ENCODE results near the gene MB21D2.

Gene MB21D2

DNA sequence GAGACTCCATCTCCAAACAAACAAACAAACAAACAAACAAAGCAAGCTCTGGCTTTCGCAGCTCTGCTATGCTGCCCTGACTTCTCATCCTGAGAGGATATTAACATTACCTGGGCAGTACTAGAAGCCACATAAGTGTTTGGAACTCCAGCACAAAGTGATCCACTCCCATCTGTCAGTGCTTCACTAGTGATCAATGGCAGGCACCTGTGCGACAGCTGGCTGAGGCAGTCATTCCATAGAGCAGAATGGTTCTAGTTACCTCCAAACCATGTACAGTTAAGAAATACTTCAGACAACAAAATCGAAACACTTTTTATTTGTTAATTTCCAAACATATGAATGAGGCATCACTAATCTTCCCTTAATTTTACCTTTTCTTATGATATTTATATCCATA lies 2.8 kb upstream of the MB21D2 start:
- FAIRE-seq = no peak

DNA sequence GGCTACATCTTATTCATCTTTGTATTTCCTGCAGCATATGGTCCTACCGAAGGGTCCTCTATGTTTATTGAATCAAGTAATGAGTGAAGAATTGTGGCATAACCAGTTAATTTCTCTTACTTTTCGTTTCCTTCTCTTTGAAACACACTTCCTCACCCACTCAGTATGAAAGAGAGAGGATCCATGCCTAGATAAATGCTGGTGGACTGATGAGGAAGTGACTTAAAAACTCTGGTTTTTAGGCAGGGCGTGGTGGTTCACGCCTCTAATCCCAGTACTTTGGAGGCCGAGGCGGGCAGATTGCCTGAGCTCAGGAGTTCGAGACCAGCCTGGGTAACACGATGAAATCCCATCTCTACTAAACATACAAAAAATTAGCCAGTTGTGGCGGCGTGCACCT lies 2.2 kb upstream of the MB21D2 start:
- FAIRE-seq = no peak

DNA sequence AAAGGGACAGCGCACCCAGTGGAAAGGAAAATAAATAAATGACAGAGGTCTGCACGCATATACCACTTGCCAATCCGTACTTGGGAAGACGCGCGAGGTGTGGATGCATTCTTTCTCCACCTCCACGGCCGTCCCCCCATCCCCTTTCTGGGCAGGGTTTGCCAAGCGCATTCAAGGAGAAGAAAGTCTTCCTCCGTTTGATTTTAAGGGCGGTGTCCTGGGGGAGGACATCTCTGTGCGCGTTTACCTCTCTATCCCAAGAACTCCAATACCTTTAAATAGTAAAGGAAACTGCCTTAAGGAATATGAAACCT lies 576 bp upstream of the MB21D2 start:
- FAIRE-seq = no peak

DNA sequence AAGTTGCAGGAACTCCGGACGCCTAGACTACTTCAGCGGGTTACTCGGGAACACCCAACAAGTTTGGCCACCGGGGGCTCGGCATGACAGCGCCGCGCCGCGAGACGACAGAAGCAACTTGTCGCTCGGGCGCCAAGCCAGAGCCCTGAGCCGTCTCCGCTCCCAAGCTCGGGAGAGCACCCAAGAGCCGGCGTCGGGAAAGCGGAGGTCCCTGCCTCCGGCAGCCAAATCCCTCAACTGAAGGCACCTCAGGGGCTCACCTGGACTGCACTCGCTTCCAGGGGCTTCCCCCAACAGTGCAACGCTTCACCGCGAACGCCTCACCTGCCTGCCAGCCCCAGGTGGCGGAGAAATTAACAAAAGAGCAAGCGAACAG lies 640 bp downstream of the MB21D2 start:
- FAIRE-seq = no peak

DNA sequence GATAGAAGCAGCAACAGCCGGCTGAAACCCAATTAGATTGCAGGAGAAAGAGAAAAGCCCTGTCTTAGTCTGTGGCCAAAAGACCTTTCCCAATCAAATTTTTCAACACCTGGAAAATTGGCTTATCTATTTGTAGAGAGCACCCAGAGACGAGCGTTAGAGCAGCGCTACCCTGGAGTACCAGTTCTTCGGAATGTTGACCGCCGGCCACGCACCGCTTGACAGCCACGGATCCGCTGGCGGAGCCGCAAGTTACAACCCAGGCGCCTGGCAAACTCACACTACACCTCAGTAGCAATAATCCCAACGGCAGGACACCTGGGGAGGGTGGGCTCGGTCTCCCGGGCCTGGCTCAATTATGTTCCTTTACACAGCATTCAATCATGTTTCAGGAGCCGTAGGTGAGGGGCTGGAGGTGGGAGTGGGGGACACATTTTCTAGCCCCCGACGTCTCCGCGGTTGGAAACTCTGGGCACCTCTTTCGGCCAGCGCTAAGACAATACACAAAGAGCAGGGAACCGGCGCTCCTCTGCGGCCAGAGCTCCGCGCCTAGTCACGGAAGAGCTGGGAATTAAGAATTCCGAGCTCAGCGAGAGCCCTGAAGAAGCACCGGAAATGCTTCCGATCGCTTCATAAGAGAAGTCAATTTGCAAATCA lies 1.2 kb downstream of the MB21D2 start:
- no peak for FAIRE-seq

DNA sequence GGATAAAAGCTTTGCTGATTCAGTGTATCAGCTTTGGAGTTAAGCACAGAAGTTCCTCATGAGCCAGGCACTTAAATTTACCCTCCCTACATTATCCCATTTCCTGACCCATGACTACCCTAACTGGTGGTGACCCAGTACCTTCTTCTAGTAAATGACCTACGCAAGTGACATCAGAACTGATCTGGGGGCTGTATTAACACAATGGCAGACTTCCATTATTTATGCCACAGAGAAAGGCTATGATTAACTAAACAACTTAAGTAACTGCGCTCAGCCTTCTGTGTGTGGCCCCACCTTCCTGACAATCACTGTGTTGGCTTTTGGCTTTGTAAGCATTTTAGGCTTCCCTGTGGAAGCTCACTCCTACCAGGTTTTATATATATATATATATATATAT lies 1.9 kb downstream of the MB21D2 start:
- FAIRE-seq = no peak

DNA sequence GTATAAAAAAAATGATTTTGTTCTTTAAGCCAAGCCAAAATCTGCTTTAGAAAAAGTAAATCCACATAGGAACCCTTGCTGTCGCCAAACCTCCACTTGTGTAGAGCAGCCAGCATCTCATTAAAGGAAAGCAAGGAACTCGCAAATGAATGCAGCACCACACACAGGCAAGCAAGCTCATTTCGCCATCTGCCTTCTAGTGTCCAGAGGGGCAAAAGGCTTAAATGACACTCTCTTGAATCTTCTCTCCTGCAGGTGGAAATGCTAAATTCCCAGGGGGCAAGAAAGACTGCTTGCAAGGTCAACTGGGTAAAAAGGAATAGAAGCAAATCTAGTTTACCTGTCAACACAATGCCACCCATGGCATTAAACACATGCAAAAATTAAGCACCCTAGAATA lies 2.4 kb downstream of the MB21D2 start:
- no peak for FAIRE-seq

DNA sequence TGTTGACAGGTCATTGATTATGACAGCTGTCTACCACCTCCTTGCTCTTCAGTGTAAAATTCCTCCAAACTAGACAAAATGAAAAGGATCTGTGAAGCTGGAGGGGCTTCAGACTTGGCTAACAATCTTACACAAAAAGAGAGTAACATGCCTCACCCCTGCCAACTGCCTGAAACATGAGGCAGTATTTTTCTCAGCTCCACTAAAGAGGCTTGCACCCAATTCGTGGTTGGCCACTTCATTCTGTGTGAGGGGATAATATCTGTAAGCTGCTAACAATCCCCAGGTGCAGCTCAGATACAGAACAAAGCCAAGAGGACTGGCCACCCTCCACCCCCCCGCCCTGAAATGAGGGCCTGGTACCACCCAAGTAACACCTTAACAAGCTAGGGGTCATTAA lies 2.8 kb downstream of the MB21D2 start:
- FAIRE-seq = no peak

DNA sequence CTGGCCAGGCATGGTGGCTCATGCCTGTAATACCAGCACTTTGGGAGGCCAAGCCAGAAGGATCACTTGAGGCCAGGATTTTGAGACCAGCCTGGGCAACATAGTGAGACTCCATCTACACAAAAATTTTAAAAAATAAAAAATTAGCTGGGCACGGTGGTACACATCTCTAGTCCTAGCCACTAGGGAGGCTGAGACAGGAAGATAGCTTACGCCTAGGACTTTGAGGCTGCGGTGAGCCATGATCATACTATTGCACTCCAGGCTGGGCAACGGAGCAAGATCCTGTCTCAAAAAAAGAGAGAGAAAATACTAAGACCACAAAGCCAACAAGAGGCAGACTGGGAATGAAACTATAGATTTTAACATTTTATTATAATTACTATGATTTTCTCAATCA lies 4.1 kb downstream of the MB21D2 start:
- FAIRE-seq = no peak

DNA sequence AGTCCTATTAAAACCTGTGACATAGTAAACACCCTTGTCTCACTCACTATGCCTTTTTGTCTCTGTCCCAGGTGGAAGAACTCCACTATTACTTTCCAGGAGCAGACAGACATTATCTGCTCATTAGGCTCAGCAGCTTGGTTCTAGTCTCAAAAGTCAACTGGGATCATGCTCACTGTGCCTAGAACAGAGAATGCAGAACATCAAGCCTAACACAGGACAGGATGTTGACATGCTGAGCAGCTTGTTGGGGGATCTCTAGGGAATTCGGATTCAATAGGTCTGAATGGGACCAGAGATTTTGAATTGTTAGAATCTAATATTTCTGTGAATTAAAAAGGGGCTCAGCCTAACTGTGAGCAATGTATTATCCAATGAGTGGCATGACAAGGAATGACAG lies 6.4 kb downstream of the MB21D2 start:
- no peak for FAIRE-seq

DNA sequence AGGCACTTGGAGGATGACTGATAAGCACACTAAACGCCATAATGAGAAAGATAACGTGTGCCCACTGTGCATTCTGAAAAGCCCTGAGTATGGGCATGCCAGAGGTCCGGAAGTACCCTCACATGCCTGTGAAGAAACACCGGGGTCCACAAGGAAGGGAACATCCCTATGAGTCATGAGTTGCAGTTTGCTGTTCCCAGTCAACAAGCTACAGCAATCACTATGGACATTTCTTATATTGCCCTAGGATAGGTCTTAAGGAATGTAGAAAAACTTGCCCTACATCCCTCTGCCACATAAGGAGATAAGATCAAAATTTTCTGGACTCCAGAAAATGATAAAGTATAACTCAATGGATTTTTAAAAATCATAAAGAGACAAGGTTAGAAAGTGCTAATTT lies 9.9 kb downstream of the MB21D2 start:
- no peak for FAIRE-seq

DNA sequence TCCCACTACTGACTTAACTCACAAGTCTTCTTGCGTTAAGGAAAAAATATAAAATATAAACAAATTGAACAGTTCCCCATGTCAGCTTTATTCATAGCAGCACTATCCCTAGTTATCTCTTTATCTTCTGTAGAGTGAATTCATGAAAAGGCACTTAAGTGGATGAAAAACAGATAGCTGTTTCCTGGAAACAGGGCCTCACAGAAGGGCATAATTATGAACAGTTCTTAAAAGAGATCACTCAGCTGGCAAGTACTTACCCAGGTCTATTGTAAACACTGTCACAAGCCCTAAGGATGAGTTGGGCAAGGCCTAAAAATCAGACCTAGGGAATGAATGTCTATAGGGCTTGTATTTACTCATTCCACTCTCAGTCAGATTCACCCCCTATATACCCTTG lies 10.7 kb downstream of the MB21D2 start:
- FAIRE-seq = no peak

DNA sequence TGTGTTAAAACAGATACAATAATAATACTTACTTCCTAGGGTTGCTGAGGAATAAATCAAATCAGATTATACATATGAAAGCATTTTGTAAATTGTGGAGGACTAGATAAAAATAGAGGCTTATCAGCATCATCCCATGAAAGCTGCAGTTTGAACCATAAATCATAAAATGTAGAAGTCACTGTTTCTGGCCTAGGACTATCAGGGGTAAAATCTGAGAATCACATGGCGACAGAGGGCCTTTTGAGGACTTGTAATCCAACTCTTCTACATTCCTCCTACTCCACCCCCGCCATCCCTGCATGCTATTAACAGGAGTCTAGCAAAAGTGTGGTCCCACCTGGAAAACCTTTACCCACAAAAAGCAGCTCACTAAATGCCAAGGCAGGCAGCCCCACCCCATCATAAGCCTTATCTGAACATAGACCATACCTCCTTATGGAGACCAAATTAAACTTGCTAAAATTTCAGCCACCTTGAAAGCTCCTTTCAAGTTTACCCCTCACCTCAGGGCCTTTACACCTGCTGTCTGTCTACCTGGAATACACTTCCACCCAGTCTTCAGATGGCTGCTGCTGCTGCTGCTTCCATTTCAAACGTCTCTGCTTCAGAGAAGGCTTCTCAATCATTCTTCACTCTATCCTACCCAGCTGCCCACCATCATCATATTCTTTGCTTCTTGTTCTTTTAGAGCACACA lies 11.5 kb downstream of the MB21D2 start:
- FAIRE-seq = no peak

DNA sequence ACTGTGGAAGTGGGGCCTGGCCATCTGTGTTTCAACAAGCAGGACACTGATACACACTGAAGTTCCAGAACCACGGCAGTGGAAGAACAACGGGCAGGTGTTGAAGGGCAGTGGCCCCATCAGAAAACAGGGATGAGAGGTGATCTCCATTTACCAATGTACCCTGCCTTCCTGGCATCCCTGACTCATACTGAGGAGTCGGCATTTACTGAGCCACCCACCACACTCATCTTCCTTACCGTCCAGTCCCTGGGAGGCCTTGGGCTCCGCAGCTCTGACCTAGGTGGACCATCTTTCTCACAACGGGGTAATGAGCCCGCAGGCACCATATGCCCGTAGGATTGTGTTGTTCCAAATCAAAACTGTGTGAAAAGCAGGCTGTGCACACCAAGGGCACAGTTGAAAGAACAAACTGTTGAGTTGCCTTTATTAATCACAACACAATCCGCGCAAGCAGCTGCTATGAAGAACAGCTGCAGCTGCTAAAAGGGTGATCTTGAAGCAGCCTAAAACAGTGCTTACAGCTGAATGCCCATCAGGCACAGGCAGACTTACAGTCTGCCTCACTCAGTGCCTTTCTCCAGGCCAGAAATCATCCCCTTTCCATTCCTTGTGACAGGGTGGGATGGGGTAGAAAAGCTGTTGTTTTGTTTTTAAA lies 12.9 kb downstream of the MB21D2 start:
- FAIRE-seq = no peak

DNA sequence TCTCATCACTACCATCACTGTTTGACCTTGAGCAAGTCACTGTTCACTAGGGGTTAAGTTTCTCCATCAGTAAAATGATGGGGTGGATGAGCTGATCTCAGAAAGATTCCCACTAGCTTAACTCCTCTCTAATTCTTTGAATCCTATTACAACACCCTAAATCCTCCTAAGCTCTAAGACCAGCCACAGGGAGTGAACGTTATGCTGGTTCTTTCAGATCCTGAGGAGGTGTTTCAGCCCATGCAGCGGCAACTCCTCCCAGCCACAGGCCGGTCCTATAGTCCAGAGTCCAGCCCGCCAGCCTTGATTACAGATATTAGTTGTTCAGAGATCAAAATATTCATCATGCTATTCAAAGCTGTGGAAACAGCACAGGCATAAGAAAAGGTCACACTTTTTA lies 15.1 kb downstream of the MB21D2 start:
- no peak for FAIRE-seq

DNA sequence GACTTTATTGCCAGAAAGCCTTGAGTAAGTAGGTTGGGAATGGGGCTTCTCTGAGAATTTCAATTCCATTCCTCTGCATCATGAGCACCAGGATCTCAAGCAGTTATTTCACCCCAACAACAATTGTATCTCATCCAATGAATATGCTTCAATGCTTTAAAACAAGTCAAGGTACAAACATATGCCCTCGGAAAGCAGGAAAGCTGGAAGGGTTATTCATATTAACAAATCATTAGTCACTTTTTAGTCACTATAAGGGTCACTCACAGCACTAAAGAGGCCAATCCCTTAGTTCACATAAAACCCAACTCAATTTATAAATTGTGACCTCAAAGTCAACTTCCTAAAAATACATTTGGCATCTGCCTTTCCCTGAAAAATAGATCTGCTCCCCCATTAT lies 16.2 kb downstream of the MB21D2 start:
- FAIRE-seq = no peak

DNA sequence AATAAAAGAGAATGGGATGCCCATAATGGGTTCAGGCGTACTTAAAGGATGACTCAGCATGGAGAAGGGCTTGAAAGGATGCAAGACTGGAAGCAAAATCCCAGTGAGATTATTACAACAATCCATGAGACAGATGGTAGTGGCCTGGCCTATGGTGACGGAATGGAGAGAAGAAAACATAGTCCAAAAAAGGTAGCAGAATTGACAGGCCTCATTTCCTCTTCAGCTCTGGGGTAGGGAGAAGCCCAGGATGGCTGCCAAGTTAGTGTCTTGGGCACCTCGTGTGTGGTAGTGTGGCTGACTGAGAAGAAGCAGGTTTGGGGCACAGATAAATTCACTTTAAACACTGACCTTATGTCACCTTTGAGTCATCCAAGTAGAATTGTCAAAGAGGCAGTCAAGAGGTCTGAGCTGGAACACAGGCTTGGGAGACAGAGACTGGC lies 18.1 kb downstream of the MB21D2 start:
- no peak for FAIRE-seq

DNA sequence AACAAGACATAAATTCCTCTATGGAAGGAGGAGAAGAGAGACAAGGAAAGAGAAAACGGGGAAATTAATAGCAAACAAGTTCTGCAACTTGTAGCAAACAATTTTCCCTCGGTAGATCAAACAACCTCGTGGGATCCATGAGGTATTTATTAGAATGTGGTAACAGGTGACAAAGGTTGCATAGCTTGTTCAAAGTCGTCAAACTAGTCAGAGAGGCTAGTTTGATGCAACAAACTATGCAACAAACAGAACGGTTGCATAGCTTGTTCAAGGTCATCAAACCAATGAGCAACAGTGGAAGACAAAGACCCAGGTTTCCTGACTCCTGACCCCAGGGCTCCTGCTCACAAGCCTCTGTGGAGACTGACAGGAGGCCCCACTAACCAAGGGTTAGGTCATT lies 20.7 kb downstream of the MB21D2 start:
- FAIRE-seq = no peak

DNA sequence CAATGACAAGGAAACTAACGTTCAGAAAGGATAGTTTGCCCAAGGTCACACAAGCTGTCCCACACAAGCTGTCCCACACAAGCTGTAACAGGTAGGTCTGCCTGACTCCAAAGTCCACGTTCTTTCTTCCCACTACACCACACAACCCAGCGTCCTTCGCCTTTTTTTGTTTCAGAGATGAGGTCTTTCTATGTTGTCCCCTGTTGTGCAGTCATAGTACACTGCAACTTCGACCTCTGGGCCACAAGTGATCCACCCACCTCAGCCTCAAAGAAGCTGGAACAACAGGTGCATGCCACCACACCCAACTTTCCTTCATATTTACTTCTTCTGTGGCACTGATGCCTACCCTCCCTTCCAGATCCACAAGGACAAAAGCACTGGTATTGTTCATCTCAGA lies 21.4 kb downstream of the MB21D2 start:
- FAIRE-seq = no peak

DNA sequence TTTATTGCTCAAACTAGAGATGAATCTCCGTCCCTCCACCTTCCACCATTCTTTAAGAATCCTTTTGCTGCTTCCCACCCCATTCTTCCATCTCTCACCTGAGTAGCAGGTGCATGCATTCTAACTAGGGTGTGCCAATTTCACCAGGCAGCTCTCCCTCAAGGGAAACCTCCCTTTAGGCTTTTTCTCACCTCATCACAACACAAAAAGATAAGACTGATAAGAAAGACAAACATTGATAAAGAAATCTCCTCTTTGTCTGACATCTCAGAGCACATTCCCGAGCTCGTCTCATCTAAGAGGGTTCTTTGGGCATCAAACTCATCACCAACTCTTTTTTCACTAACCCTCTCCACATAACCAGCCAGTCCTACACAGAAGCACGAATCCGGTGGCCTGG lies 23.0 kb downstream of the MB21D2 start:
- no peak for FAIRE-seq

DNA sequence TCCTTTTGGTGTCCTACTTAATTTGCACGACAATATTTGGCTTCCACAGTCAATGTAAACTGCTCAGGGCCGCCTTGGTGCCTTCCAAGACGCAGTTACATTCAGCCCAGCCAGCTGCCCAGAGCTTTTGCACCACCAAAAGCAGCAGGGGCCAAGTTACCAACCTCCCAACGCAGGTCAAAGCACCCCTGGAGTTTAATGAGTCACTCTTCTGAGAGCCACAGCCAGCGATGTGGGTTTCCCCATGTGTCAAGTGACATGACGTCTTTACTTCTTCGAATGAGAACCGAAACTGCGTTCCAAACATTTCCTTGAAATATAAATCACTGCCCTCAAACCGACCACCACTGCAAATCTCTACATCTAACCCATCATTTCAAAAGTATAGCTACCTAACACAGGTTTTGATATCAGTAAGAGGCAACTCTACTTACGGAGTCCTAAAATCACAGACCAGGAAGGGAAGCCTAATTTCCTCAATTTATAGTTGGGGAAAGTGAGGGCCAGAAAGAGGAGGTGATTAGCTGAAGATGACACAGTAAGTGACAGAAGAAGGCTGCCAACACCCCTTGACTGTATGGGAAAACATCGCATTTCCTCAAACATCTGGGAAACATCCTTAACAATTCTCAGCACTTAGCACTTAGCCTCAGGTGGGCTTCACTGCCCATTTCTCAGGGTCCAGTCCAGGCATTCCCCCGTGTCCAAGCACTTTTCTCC lies 24.5 kb downstream of the MB21D2 start:
- FAIRE-seq = no peak

DNA sequence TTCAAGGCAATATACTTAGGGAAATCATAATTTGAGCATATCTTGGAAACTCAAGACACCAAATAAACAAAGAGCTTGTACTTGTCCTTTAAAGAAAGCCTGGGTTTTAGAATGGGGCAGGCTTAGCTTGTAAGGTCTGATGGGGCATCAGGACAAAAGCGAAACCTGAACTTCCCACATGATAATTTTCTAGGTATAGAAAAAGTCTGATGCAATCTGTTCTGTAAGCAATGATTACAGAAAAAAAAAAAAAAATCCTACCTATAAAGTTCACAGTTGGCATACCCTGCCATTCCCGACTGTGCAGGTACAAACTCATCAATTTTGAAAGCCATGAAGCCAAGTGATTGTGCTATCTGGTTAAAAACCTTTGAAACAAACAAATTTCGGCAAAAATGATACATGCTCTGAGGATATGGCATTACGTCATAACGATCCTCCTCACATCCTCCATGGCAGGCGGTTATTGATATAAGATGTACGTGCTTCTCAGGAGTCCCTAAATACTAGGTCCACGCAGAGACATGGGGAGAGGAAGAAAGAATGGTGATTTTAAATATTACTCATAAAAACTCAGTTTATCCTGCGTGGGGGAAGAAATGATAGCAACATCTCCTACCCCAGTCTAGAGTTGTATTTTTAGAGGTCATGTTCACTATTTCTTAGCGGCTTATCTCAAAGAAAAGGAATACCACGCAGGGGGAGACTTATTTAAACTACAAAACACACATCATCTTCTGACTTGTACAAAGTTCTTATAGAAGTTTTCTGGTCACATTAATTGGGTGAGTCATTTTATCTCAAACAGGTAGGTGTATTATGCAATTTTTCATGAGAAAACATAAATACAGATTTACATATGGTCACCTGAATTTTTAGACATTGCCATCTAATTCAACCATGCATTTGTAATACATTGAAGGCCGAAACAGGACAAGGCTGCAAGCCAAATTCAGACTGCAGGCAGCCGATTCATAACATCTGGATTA lies 27.0 kb downstream of the MB21D2 start:
- FAIRE-seq = no peak

DNA sequence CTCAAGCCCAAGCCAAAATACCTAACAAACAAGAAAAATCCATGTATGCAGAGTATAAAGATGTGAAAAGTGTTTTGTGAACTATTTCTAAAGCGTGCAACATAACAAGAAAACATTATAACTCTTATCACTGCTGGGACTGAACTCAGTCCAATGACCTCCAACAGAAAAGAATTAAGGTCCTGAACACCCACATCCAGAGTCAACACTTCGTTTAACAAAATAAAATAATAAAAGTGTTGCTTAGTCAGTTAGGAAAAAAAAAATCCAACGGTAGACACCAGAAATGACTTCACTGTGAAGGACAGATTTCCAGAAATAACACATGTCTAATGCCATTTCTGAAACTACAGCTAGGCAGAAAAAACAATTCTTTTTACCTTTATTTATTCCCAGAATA lies 28.0 kb downstream of the MB21D2 start:
- FAIRE-seq = no peak

Measured in islet of Langerhans (tissue), 1 donor.